K562 (cell line): ENCODE data around the gene EAF1. TPM values are rescaled to one million over a fixed set of nuclear protein-coding genes. Genes with fewer than 3 reads are reported as not detected.

ENCODE experiments used
- PHF21A ChIP-seq: fragments of 450-650 bp; IDR thresholded peaks from 2 replicates; pipeline ENCODE4 v1.6.1; 2017; ENCODE audit warnings: low read depth, borderline replicate concordance
- polyA plus RNA-seq, 8 experiments: library from polyadenylated mRNA; depleted of rRNA in 4 of 8; stranded (reverse) in 5 of 8; unstranded in 3 of 8; fragments of >200 nt; fragmentation: Nextera tagmentation in 2 of 8; fragmentation: Illumina TruSeq in 1 of 8; extraction: Ambion mirVana in 2 of 8; extraction: Trizol in 1 of 8; gene quantifications; 2 replicates each; pipeline versions ENCODE4 v1.2.1 to v1.2.3, GENCODE V29; 2011 to 2014; ENCODE audit warnings: inconsistent platforms in 1 of 8, missing spikeins in 1 of 8
- small RNA-seq: library from RNA; depleted of rRNA; stranded (forward); fragments of <200 nt; gene quantifications from one replicate; pipeline ENCODE3, GENCODE V24; 2014
- total RNA-seq, 7 experiments: library from RNA; depleted of rRNA in 6 of 7; stranded (reverse); fragments of >200 nt in 6 of 7; fragmentation: Illumina TruSeq in 2 of 7; extraction: Trizol in 2 of 7; gene quantifications; 2 replicates each; pipeline versions ENCODE4 v1.2.1 to v1.2.3, GENCODE V29; 2011 to 2021; ENCODE audit warnings: low replicate concordance in 1 of 7
- TF ChIP-seq, protein P1 (sequence below): sonication (generic); formaldehyde crosslinking; IDR thresholded peaks from 2 replicates; pipeline ENCODE4 v1.5.0; 2020; ENCODE audit warnings: missing genetic modification reagents

EAF1 gene
- total and polyA plus RNA-seq, 9 of the 15 experiments (the other 6 are each of a cell fraction or from before 2014, with no cell fraction given) = 7.0 to 26.8 (median 20.4) TPM

DNA sequence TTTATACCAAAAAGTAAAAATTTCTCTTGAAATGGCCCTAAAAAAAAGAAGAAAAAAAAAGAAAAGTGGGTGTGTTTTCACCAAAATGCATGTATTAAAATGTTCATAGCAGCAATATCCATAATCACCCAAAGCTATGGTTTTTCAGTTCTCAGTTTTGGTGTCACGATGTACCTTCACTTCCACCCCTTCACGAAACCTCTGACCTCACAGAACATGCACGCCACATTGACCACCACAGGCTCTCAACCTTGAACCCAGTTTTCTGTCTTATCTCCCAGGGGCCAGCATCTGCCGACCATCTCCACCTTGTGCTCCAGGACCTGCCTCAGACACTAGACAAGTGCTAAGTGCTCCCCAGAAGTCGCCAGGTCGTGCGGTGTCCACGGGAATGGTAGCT lies 63.7 kb downstream of the EAF1 start (continued):
- TF ChIP-seq, protein P1, sequence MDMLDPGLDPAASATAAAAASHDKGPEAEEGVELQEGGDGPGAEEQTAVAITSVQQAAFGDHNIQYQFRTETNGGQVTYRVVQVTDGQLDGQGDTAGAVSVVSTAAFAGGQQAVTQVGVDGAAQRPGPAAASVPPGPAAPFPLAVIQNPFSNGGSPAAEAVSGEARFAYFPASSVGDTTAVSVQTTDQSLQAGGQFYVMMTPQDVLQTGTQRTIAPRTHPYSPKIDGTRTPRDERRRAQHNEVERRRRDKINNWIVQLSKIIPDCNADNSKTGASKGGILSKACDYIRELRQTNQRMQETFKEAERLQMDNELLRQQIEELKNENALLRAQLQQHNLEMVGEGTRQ (CRISPR knock-in tag) = no peak
- TF ChIP-seq PHF21A = no peak

Small RNA genes lying within 50 kb of the gene (small RNA-seq; reads per million reads assigned to genes)
- gene RNU6-1024P = not detected

Other genes with a start within 250 kb of the EAF1 start
- gene CAPN7, start 221.4 kb upstream of the EAF1 start, total RNA-seq (2014; rRNA removed) = 27.0 and 32.7 TPM in 2 replicates
- 33.4 and 35.3 TPM in 2 replicates for gene CAPN7, start 221.4 kb upstream of the EAF1 start, total RNA-seq (2014; rRNA removed; fragmentation: Illumina TruSeq; extraction: Trizol)
- gene CAPN7, start 221.4 kb upstream of the EAF1 start, total RNA-seq (2015; rRNA removed; fragmentation: Illumina TruSeq; extraction: Trizol) = 31.7 and 37.5 TPM in 2 replicates
- 42.6 and 42.7 TPM in 2 replicates for gene CAPN7, start 221.4 kb upstream of the EAF1 start, total RNA-seq (2021)
- gene CAPN7, start 221.4 kb upstream of the EAF1 start, polyA plus RNA-seq (2011; rRNA removed) = 28.1 and 36.4 TPM in 2 replicates
- 24.8 and 32.6 TPM in 2 replicates for gene CAPN7, start 221.4 kb upstream of the EAF1 start, polyA plus RNA-seq (2014; fragmentation: Illumina TruSeq; extraction: Trizol)
- 1 to 10 TPM; 6.5 to 10.0 TPM for gene CAPN7, start 221.4 kb upstream of the EAF1 start, polyA plus RNA-seq (2014; fragmentation: Nextera tagmentation; extraction: Ambion mirVana)
- 23.3 TPM in 2 replicates for gene CAPN7, start 221.4 kb upstream of the EAF1 start, polyA plus RNA-seq (2014; rRNA removed)
- 14.9 and 17.1 TPM in 2 replicates for gene SH3BP5, start 95.0 kb upstream of the EAF1 start, total RNA-seq (2014; rRNA removed)
- 13.5 and 15.2 TPM in 2 replicates for gene SH3BP5, start 95.0 kb upstream of the EAF1 start, total RNA-seq (2014; rRNA removed; fragmentation: Illumina TruSeq; extraction: Trizol)
- gene SH3BP5, start 95.0 kb upstream of the EAF1 start, total RNA-seq (2015; rRNA removed; fragmentation: Illumina TruSeq; extraction: Trizol) = 12.2 and 13.5 TPM in 2 replicates
- gene SH3BP5, start 95.0 kb upstream of the EAF1 start, total RNA-seq (2021) = 13.9 and 18.6 TPM in 2 replicates
- 26.2 and 29.0 TPM in 2 replicates for gene SH3BP5, start 95.0 kb upstream of the EAF1 start, polyA plus RNA-seq (2011; rRNA removed)
- gene SH3BP5, start 95.0 kb upstream of the EAF1 start, polyA plus RNA-seq (2014; fragmentation: Illumina TruSeq; extraction: Trizol) = 22.0 and 28.0 TPM in 2 replicates
- gene SH3BP5, start 95.0 kb upstream of the EAF1 start, polyA plus RNA-seq (2014; fragmentation: Nextera tagmentation; extraction: Ambion mirVana) = 1 to 10 TPM; 2.9 to 3.5 TPM
- gene SH3BP5, start 95.0 kb upstream of the EAF1 start, polyA plus RNA-seq (2014; rRNA removed) = 23.4 and 24.7 TPM in 2 replicates
- gene METTL6, start 54 bp upstream of the EAF1 start, total RNA-seq (2014; rRNA removed) = 18.8 and 20.9 TPM in 2 replicates
- gene METTL6, start 54 bp upstream of the EAF1 start, total RNA-seq (2014; rRNA removed; fragmentation: Illumina TruSeq; extraction: Trizol) = 32.8 and 38.7 TPM in 2 replicates
- gene METTL6, start 54 bp upstream of the EAF1 start, total RNA-seq (2015; rRNA removed; fragmentation: Illumina TruSeq; extraction: Trizol) = 32.2 and 33.9 TPM in 2 replicates
- gene METTL6, start 54 bp upstream of the EAF1 start, total RNA-seq (2021) = 19.9 and 21.6 TPM in 2 replicates
- gene METTL6, start 54 bp upstream of the EAF1 start, polyA plus RNA-seq (2011; rRNA removed) = 24.9 and 28.3 TPM in 2 replicates
- 26.8 and 34.5 TPM in 2 replicates for gene METTL6, start 54 bp upstream of the EAF1 start, polyA plus RNA-seq (2014; fragmentation: Illumina TruSeq; extraction: Trizol)
- gene METTL6, start 54 bp upstream of the EAF1 start, polyA plus RNA-seq (2014; fragmentation: Nextera tagmentation; extraction: Ambion mirVana) = 10 to 100 TPM; 44.1 to 61.5 TPM
- gene METTL6, start 54 bp upstream of the EAF1 start, polyA plus RNA-seq (2014; rRNA removed) = 23.5 and 39.6 TPM in 2 replicates
- 0.04 TPM in 1 of 2 replicates, not detected in the other for gene COLQ, start 94.1 kb downstream of the EAF1 start, total RNA-seq (2014; rRNA removed)
- 0.04 TPM in 1 of 2 replicates, not detected in the other for gene COLQ, start 94.1 kb downstream of the EAF1 start, total RNA-seq (2014; rRNA removed; fragmentation: Illumina TruSeq; extraction: Trizol)
- gene COLQ, start 94.1 kb downstream of the EAF1 start, total RNA-seq (2015; rRNA removed; fragmentation: Illumina TruSeq; extraction: Trizol) = 0.15 and 0.36 TPM in 2 replicates
- 0.27 TPM in 1 of 2 replicates, not detected in the other for gene COLQ, start 94.1 kb downstream of the EAF1 start, total RNA-seq (2021)
- gene COLQ, start 94.1 kb downstream of the EAF1 start, polyA plus RNA-seq (2011; rRNA removed) = 0.24 TPM in 1 of 2 replicates, not detected in the other
- gene COLQ, start 94.1 kb downstream of the EAF1 start, polyA plus RNA-seq (2014; fragmentation: Illumina TruSeq; extraction: Trizol) = 0.19 and 0.27 TPM in 2 replicates
- not detected for gene COLQ, start 94.1 kb downstream of the EAF1 start, polyA plus RNA-seq (2014; fragmentation: Nextera tagmentation; extraction: Ambion mirVana)
- 0.05 and 0.25 TPM in 2 replicates for gene COLQ, start 94.1 kb downstream of the EAF1 start, polyA plus RNA-seq (2014; rRNA removed)
- gene HACL1, start 174.0 kb downstream of the EAF1 start, total RNA-seq (2014; rRNA removed) = 18.6 and 18.9 TPM in 2 replicates
- 30.5 and 33.8 TPM in 2 replicates for gene HACL1, start 174.0 kb downstream of the EAF1 start, total RNA-seq (2014; rRNA removed; fragmentation: Illumina TruSeq; extraction: Trizol)
- gene HACL1, start 174.0 kb downstream of the EAF1 start, total RNA-seq (2015; rRNA removed; fragmentation: Illumina TruSeq; extraction: Trizol) = 19.0 and 23.0 TPM in 2 replicates
- gene HACL1, start 174.0 kb downstream of the EAF1 start, total RNA-seq (2021) = 29.1 and 31.5 TPM in 2 replicates
- gene HACL1, start 174.0 kb downstream of the EAF1 start, polyA plus RNA-seq (2011; rRNA removed) = 43.1 and 61.5 TPM in 2 replicates
- 22.8 and 25.1 TPM in 2 replicates for gene HACL1, start 174.0 kb downstream of the EAF1 start, polyA plus RNA-seq (2014; fragmentation: Illumina TruSeq; extraction: Trizol)
- 10 to 100 TPM; 39.0 to 54.7 TPM for gene HACL1, start 174.0 kb downstream of the EAF1 start, polyA plus RNA-seq (2014; fragmentation: Nextera tagmentation; extraction: Ambion mirVana)
- 19.0 and 23.5 TPM in 2 replicates for gene HACL1, start 174.0 kb downstream of the EAF1 start, polyA plus RNA-seq (2014; rRNA removed)
- 5.8 and 7.5 TPM in 2 replicates for gene BTD, start 174.1 kb downstream of the EAF1 start, total RNA-seq (2014; rRNA removed)
- gene BTD, start 174.1 kb downstream of the EAF1 start, total RNA-seq (2014; rRNA removed; fragmentation: Illumina TruSeq; extraction: Trizol) = 7.0 and 8.4 TPM in 2 replicates
- 6.6 and 9.2 TPM in 2 replicates for gene BTD, start 174.1 kb downstream of the EAF1 start, total RNA-seq (2015; rRNA removed; fragmentation: Illumina TruSeq; extraction: Trizol)
- 7.5 and 8.5 TPM in 2 replicates for gene BTD, start 174.1 kb downstream of the EAF1 start, total RNA-seq (2021)
- 18.0 and 18.5 TPM in 2 replicates for gene BTD, start 174.1 kb downstream of the EAF1 start, polyA plus RNA-seq (2011; rRNA removed)
- 9.1 and 10.7 TPM in 2 replicates for gene BTD, start 174.1 kb downstream of the EAF1 start, polyA plus RNA-seq (2014; fragmentation: Illumina TruSeq; extraction: Trizol)
- gene BTD, start 174.1 kb downstream of the EAF1 start, polyA plus RNA-seq (2014; fragmentation: Nextera tagmentation; extraction: Ambion mirVana) = 10 to 100 TPM; 24.3 to 26.2 TPM
- 10.6 and 11.2 TPM in 2 replicates for gene BTD, start 174.1 kb downstream of the EAF1 start, polyA plus RNA-seq (2014; rRNA removed)